NCI-H2029 treated with DMSO at 0.1 percent for 48 hours (cell line): ENCODE data around the gene STIM1.

Source experiments
- DNase-seq: peaks from one replicate; lab custom pipeline; 2025; lab: John Stamatoyannopoulos, UW

The STIM1 gene

GRCh38 chr11:3855808-3856491 lies 486 bp downstream of the STIM1 start:
- no peak for DNase-seq

DNA sequence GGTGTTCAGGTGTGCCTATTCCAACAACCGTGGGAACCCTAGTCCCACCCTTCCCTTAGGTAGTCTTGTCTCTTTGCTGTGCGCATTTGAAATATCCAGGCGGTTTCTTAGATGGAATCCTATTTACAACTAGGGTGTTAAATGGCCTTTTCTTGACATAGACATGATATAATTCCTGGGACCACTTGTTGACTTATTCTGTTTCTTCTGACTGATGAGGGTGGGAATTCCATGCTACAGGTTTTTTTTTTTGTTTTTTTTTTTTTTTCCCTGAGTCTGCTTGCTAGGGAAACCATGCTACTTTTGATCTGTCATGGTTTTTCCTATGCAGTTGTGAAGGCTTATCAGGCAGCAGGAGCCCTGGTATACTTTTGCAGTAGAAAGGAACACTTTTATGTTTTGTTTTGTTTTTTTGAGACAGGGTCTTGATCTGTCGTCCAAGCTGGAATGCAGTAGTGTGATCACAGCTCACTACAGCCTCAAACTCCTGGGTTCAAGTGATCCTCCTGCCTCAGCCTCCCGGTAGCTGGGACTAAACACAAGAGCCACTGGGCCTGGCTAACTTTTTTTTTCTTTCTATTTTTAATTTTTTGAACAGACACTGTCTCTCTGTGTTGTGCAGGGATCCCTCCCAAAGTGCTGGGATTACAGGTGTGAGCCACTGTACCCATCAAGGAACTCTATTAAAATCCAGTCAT lies 1.5 kb downstream of the STIM1 start:
- DNase-seq = no peak

DNA sequence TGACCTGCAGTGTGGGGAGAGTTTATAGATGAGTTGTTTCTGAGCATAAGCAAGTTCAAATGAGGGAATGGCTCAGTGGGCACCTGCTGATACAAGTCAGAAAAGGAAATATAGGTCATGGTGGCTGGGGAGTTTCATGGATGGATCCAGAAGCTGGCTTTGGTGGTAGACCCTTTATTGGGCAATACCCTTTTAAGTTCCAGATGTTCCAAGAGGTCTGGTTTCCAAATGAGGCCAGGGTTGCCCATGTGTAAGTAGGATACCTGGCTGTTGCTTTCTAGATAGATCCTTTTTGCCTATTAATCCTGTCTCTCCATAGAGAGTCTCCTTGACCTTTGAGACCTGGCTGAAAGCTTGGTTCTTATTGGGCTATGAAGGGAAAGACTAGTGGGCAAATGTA lies 2.2 kb downstream of the STIM1 start:
- DNase-seq = no peak

- peak; percentile 28 for DNase-seq
Measured at GRCh38 chr11:3859373-3859881, 4.0 kb downstream of the STIM1 start.

- DNase-seq = no peak
Measured at GRCh38 chr11:3860375-3860774, 4.9 kb downstream of the STIM1 start.

GRCh38 chr11:3860898-3861393 lies 5.5 kb downstream of the STIM1 start:
- DNase-seq = peak; percentile 85

- DNase-seq = no peak
Measured at GRCh38 chr11:3861683-3862082, 6.2 kb downstream of the STIM1 start.

DNA sequence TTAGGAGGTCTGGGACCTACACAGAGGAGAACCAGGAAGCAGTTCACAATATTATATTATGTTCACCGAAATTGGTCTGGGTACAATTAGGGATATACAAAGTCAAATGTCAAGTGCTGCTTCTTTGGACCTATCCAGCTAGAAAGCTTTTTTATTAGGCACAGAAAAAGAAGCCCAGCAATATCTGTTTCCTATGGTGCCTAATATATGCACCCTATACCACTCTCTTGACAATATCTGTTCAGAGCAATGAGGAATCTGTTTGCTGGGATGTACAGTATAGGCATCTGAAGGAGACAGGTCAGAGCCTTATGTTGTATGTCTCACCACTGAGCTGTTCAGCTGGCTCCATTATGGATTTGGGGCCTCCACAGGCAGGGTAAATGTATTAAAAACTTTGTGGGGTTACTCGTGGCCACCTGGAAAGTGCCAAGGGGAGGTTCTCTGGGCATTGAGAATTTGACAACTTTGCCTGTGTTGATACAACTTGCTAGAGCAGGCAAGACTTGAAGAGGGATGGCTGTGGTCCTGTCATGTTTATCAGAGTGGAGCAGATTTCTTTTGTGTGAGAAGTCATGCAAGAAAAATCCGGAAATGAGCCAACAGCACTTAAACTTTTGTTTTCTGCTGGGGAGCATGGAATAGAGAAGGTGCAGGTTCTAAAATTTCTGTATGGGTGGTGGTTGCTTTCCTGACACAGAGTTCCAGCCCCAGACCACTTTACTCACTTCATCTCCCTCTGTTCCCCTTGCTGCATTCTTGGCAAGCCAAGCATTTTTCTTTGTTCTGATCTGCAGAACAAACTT lies 10.1 kb downstream of the STIM1 start:
- no peak for DNase-seq

DNA sequence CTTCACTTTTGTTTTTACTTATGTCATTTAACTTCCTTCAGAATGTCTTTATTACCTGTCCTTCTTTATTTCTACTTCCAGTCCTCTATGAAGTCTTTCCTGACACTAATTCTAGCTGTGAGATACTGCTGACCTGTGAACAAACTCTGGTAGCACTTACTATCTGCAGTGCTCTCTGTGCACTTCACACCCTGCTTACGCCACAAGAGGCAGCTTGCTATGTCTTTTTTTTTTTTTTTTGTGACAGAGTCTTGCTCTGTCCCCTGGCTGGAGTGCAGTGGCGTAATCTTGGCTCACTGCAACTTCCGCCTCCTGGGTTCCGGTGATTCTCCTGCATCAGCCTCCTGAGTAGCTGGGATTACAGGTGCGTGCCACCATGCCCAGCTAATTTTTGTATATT lies 10.7 kb downstream of the STIM1 start:
- no peak for DNase-seq

DNA sequence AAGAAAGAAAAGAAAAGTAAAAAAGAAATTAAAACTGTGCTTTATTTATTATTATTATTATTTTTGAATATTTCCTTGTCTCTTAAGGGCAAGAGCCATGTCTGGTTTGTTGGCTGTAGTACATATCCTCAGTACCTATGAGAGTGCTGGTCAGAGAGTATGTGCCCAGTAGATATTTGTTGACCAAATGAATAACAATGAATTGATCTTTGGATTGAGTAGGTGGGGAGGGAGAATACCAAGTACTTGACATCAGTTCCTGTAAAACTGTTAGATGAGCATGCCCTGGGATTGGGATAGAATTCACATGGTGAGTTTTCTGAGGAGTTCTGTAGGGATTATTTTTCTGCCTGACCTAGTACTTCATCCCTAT lies 11.4 kb downstream of the STIM1 start:
- no peak for DNase-seq

DNA sequence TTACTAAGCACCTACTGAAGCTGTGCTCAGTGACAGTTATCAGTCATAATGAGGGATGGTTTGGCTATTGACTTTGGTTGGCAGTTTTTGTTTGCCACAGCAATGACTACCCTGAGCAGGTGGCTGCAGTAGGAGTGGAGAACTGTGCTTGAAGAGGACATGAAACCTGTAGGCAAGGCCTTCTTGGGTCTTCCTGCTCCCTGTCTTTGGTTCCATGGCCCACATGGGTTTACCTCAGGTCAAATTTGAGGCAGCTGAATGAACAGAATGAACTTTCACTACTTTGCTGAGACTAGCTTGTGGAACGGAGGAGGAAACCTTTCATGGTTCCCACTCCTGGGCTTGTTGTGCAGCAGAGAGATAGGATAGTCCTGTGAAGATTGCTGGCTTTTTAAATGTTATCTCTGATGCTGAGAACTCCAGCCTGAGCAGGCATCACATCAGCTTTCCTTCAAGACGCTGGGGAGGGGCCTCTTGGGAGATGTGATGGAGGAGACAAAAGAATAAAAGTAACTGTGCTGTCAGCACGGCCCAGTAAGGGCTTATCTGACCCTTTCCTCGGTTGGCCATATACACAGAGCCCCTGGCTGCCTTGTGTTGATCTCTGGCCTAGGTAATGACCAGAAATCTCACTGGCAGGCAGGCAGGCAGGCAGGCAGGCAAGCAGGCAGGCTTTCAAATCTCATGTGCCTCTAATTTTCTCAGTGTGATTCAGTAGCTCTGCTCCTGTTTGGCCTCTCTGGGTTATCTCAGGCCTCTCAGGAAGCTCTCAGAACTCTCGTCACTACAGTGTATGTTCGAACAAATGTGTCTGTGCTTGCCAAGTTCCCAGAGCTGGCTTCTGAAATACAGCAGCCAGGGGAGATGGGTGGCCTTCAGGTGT lies 12.0 kb downstream of the STIM1 start:
- DNase-seq = no peak

- DNase-seq = no peak
Measured at GRCh38 chr11:3873712-3874349, 18.4 kb downstream of the STIM1 start.

DNA sequence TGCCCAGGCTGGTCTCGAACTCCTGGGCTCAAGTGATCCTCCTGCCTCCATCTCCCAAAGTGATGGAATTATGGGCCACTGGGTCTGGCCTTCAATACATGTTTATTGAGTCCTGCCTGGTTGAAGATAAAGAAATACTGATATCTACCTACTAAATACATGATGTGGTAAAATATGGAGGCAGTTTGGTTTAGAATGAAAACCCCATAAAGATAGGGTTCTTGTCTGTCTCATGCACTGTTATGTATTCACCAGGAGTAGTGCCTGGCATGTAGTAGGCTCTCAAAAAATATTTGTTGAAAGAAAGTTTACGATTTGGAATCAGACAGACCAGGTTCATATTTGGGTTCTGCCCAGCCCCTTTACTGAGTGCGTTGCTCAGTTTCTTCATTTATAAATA lies 21.1 kb downstream of the STIM1 start:
- no peak for DNase-seq

DNA sequence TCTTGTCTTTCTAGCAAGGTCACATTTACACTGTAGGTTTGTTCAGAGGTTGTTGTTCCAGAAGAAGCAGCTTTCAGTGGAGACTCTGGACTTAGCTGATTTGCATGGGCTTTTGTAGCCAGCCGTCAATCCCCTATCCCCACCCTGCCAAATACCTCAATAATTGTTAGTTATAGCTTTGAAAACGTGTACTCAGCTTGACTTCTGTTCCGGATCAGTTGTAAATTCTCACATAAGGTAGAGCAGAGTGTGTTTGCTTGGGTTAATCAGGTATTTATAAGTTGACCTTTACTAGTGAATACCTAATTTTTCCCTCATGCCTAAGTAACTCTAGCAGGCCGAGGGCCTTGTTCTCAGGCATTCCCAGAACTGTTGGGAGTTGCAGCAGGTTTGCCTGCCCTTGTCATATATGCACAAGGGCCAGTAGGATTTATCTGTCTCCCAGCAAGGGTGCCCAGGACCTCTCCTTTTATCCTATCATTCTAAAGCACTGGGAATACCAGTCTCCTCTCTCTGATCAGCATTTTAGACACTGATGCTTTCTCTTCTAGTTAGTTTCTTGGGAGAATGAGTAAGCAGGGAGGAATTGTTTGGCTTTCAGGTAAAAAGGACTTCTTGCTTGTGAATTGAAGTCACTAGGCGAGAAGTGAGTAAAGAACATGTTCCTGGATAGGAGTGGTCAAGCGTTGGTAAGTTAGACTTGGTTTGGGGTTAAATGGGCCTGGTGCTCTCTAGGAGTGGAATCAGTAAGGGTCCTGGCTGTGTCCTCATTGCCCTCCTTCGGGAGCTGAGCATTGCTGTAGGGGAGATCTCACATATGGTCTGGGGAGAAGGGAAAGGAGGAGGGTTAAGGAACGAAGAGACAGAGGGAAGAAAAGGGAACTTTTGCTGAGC lies 22.1 kb downstream of the STIM1 start:
- no peak for DNase-seq

DNA sequence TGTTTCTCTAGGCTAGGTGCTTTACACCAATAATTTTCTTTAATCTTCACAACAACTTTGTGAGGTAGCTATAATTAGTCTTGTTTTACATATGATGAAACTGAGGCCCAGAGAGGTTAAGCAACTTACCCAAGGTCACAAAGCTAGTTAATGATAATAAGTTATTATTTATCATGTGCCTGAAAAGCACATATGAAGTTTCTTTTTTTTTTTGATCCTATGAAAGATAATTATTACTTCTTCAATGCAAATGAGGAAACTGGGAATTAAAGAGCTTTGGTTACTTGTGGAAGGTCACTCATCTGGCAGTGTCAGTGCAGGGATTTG lies 22.8 kb downstream of the STIM1 start:
- DNase-seq = no peak

GRCh38 chr11:3879216-3879966 lies 23.9 kb downstream of the STIM1 start:
- no peak for DNase-seq

DNA sequence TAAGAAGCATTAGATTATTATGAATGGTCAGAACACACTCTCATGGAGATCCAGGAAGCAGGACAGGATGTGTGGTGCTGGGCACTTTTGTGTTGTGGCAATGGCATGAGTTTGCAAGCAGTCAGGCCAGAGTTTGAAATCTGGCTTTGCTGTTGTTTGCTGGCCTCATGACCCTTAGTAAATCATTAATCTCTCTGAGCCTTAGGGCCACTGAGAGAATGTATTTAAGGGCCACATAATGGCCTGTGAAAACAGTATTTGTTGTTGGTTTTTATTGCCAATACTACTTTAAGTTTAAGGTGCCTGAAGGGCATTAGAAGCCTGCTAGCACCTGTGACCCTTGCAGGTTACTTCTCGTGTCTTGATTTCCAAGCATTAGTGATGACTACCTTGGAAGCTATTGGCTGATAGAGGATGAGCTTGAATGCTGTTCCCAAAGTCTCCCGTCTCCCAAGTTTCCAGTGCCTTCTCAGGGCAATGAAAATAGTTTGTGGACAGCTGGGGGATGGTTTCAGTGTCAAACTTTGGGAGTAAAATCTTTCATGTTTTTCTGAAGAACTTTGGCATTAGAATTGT lies 24.6 kb downstream of the STIM1 start:
- no peak for DNase-seq

DNA sequence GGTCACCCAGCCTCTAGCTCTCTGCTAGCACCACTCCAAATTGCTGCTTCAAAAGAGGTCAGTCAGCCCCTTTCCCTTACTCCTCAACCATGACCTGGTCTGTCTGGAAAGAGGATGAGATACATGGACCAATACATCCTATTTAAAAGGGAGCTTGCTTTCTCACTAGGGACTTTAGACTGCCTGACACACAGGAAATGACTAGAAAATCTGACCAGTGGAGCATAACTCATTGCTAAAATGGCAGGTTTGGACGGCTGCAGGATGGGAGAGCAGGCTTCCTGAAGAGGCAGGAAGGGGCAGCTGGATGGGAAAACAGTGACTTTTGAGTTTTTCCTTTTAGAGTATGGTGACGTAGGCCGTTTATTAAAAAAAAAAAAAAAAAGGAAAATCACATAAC lies 25.3 kb downstream of the STIM1 start:
- no peak for DNase-seq

DNA sequence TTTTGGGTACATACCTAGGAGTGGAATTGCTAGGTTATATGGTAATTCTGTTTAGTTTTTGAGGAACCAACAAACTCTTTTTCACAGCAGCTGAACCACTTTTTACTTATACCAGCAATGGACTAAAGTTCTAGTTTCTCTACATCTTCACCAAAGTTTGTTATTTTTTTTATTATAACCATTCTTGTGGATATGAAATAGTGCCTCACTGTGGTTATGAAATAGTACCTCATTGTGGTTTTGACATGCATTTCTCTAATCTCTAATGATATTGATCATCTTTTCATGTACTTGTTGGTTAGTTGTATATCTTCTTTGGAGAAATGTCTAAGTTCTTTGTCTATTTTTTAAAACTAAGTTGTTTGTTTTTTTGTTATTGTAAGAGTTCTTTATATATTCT lies 27.2 kb downstream of the STIM1 start:
- no peak for DNase-seq
